HG03066 (cell line): Measurements from ENCODE around the gene OCRL.

ENCODE experiments used
- ATAC-seq: cut with Tn5 transposase; IDR thresholded peaks from one replicate; pipeline ENCODE4 v1.9.1; 2021; ENCODE audit warnings: low read depth; ENCODE audit not compliant: unreplicated experiment

The OCRL gene

GRCh38 chrX:129631849-129632248 is 91.8 kb downstream of the OCRL start:
- no peak for ATAC-seq

- ATAC-seq = no peak
These were observed 92.4 kb downstream of the OCRL start for GRCh38 chrX:129632443-129632842.

- no peak for ATAC-seq
These were observed 94.5 kb downstream of the OCRL start for GRCh38 chrX:129634541-129634940.

GRCh38 chrX:129636175-129636681 is 96.2 kb downstream of the OCRL start:
- ATAC-seq = no peak

- ATAC-seq = no peak
These were observed 97.4 kb downstream of the OCRL start for GRCh38 chrX:129637217-129638109.

- ATAC-seq = no peak
These were observed 98.9 kb downstream of the OCRL start for GRCh38 chrX:129638917-129639316.

GRCh38 chrX:129640737-129641136 is 100.7 kb downstream of the OCRL start:
- no peak for ATAC-seq

GRCh38 chrX:129641469-129641868 is 101.4 kb downstream of the OCRL start:
- no peak for ATAC-seq

GRCh38 chrX:129641941-129642340 is 101.9 kb downstream of the OCRL start:
- ATAC-seq = no peak
